HCT116 (cell line): Measurements from ENCODE around the gene GLP2R. TPM values are rescaled to one million over a fixed set of nuclear protein-coding genes. Genes with fewer than 3 reads are reported as not detected.

Source experiments
- ATAC-seq: fragments of 200-7000 bp; cut with Tn5 transposase; 2 replicates; pipeline ENCODE4 v1.9.1; 2020; ENCODE audit warnings: mild to moderate bottlenecking, moderate library complexity
- BruUV-seq: library from RNA; stranded (reverse); fragments of 400-500 nt; replicated peaks from 2 replicates; lab custom pipeline; 2021; lab: Mats Ljungman, UMichigan
- CTCF ChIA-PET: fragments of 300-600 bp; sonication (Branson Sonifier 250); formaldehyde crosslinking; loops from one replicate; lab custom pipeline; 2021; ENCODE audit warnings: antibody characterized with exemption; lab: Charles Lee
- POLR2A ChIA-PET: fragments of 300-600, 350-600 bp; sonication (Branson Sonifier 250); formaldehyde crosslinking; loops from one replicate; lab custom pipeline; 2021; ENCODE audit warnings: antibody characterized with exemption; lab: Charles Lee
- RAD21 ChIA-PET, 2 experiments: fragments of 300-600 bp; sonication (Branson Sonifier 250); formaldehyde crosslinking; loops; one replicate each; lab custom pipeline; 2023; ENCODE audit warnings: low total read pairs in 2 of 2; ENCODE audit not compliant: uncharacterized antibody in 2 of 2, unreplicated experiment in 2 of 2, low non-redundant PET in 1 of 2; lab: Charles Lee
- DNase-seq: peaks from one replicate; pipeline ENCODE4 v3.0.0-alpha.2; 2010; ENCODE audit warnings: low read depth, low spot score
- H2AFZ ChIP-seq: fragments of 200-600 bp; shearing (Covaris generic), sonication (generic); 2 replicates; pipeline ENCODE4 v1.6.1; 2017; ENCODE audit warnings: low read depth, mixed run types, mixed read lengths, antibody characterized with exemption, low read length; ENCODE audit not compliant: poor library complexity, severe bottlenecking
- H3K27ac ChIP-seq: 2 replicates; pipeline ENCODE4 v1.5.1; 2012; ENCODE audit warnings: low read depth, low read length
- H3K27me3 ChIP-seq: fragments of 200-600 bp; sonication (generic); 2 replicates; pipeline ENCODE4 v1.6.1; 2016; ENCODE audit warnings: mixed run types, low read length, mixed read lengths; ENCODE audit not compliant: insufficient read depth
- H3K36me3 ChIP-seq, 2 experiments: fragments of 200-500 bp in 1 of 2; fragments of 200-600 bp in 1 of 2; sonication (Bioruptor generic) in 1 of 2; sonication (generic) in 1 of 2; 2 replicates each; pipeline versions ENCODE4 v1.5.1 to v1.6.1; 2014 to 2016; ENCODE audit warnings: low read length in 2 of 2, inconsistent platforms in 1 of 2, mixed read lengths in 1 of 2, mixed run types in 1 of 2; ENCODE audit not compliant: insufficient read depth in 2 of 2, control insufficient read depth in 1 of 2
- H3K4me1 ChIP-seq, 2 experiments: fragments of 200-600 bp in 1 of 2; sonication (generic) in 1 of 2; 2 replicates each; pipeline versions ENCODE4 v1.5.1 to v1.6.1; 2012 to 2017; ENCODE audit warnings: low read length in 2 of 2, inconsistent platforms in 1 of 2, mild to moderate bottlenecking in 1 of 2, mixed read lengths in 1 of 2, mixed run types in 1 of 2, moderate library complexity in 1 of 2; ENCODE audit not compliant: insufficient read depth in 2 of 2, control insufficient read depth in 1 of 2
- H3K4me2 ChIP-seq: fragments of 200-600 bp; sonication (generic); 2 replicates; pipeline ENCODE4 v1.6.1; 2017; ENCODE audit warnings: mixed run types, low read length, mixed read lengths
- H3K4me3 ChIP-seq, 2 experiments: fragments of 200-600 bp in 1 of 2; sonication (generic) in 1 of 2; replicated peaks in 1 of 2; 2 replicates each; pipeline ENCODE4 v1.5.1; 2011 to 2016; ENCODE audit warnings: low read length in 2 of 2, control low read depth in 1 of 2, low read depth in 1 of 2, mild to moderate bottlenecking in 1 of 2, mixed read lengths in 1 of 2, mixed run types in 1 of 2
- H3K79me2 ChIP-seq: fragments of 200-600 bp; sonication (generic); 2 replicates; pipeline ENCODE4 v1.6.1; 2017; ENCODE audit warnings: mild to moderate bottlenecking, mixed run types, low read length, moderate library complexity, mixed read lengths; ENCODE audit not compliant: insufficient read depth
- H3K9ac ChIP-seq: fragments of 200-600 bp; sonication (generic); 2 replicates; pipeline ENCODE4 v1.6.1; 2016; ENCODE audit warnings: low read length, mixed read lengths
- H3K9me2 ChIP-seq: fragments of 200-600 bp; sonication (generic), shearing (Covaris generic); 2 replicates; pipeline ENCODE4 v1.6.1; 2017; ENCODE audit warnings: mixed run types, mild to moderate bottlenecking, moderate library complexity; ENCODE audit not compliant: insufficient read depth
- H3K9me3 ChIP-seq, 2 experiments: fragments of 200-500 bp in 1 of 2; fragments of 200-600 bp in 1 of 2; sonication (Bioruptor generic) in 1 of 2; sonication (generic) in 1 of 2; 2 replicates each; pipeline ENCODE4 v1.6.1; 2014 to 2017; ENCODE audit warnings: low read length in 2 of 2, mixed read lengths in 2 of 2, inconsistent platforms in 1 of 2, low read depth in 1 of 2, mild to moderate bottlenecking in 1 of 2, mixed run types in 1 of 2, moderate library complexity in 1 of 2; ENCODE audit not compliant: control insufficient read depth in 1 of 2, insufficient read depth in 1 of 2
- H4K20me1 ChIP-seq: fragments of 200-600 bp; sonication (generic), shearing (Covaris generic); 2 replicates; pipeline ENCODE4 v1.6.1; 2017; ENCODE audit warnings: mixed run types, mild to moderate bottlenecking, moderate library complexity; ENCODE audit not compliant: insufficient read depth
- CBX3 ChIP-seq: IDR thresholded peaks from 2 replicates; pipeline ENCODE4 v1.6.1; 2012; ENCODE audit warnings: low read depth
- FOSL1 ChIP-seq: IDR thresholded peaks from 2 replicates; pipeline ENCODE4 v1.6.1; 2012; ENCODE audit warnings: low read depth
- RAD21 ChIP-seq: IDR thresholded peaks from 2 replicates; pipeline ENCODE4 v1.6.1; 2012; ENCODE audit warnings: low read depth, mild to moderate bottlenecking
- SIN3A ChIP-seq: IDR thresholded peaks from 2 replicates; pipeline ENCODE4 v1.6.1; 2012; ENCODE audit warnings: low read depth
- SP1 ChIP-seq: IDR thresholded peaks from 2 replicates; pipeline ENCODE4 v1.6.1; 2012; ENCODE audit warnings: low read depth
- ZFX ChIP-seq: fragments of 450-650 bp; IDR thresholded peaks from 2 replicates; pipeline ENCODE4 v1.6.1; 2017
- intact Hi-C: fragments of 100-400 bp; cut with micrococcal nuclease; formaldehyde crosslinking; loops from 2 replicates; pipeline ENCODE4 v1.10.0; 2022
- total RNA-seq: library from RNA; stranded (reverse); gene quantifications from one replicate; pipeline ENCODE4 v1.2.1, GENCODE V29; 2021; ENCODE audit not compliant: unreplicated experiment
- TF ChIP-seq, protein P1 (sequence below): IDR thresholded peaks from 2 replicates; pipeline ENCODE4 v1.6.1; 2012
- TF ChIP-seq, protein P2 (sequence below): IDR thresholded peaks from 2 replicates; pipeline ENCODE4 v1.6.1; 2011; ENCODE audit warnings: mild to moderate bottlenecking, low read length, moderate library complexity; ENCODE audit not compliant: insufficient replicate concordance; ENCODE audit errors: extremely low read depth
- TF ChIP-seq, protein P3 (sequence below), 3 experiments: fragments of 200-600 bp in 1 of 3; sonication (generic) in 1 of 3; IDR thresholded peaks in 2 of 3; conservative IDR thresholded peaks in 1 of 3; 2 replicates each; pipeline ENCODE4 v1.5.1; 2012 to 2017; ENCODE audit warnings: low read depth in 2 of 3, low read length in 2 of 3, antibody characterized with exemption in 1 of 3, borderline replicate concordance in 1 of 3, control low read depth in 1 of 3, mild to moderate bottlenecking in 1 of 3, mixed read lengths in 1 of 3, mixed run types in 1 of 3, moderate library complexity in 1 of 3; ENCODE audit not compliant: insufficient read depth in 1 of 3

GLP2R gene
- total RNA-seq, 1 experiment from 2014 or later, result not detected

- TF ChIP-seq, protein P1, sequence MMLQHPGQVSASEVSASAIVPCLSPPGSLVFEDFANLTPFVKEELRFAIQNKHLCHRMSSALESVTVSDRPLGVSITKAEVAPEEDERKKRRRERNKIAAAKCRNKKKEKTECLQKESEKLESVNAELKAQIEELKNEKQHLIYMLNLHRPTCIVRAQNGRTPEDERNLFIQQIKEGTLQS, result no peak
- TF ChIP-seq CBX3 (no peak), SIN3A (no peak), FOSL1 (no peak), ZFX (no peak), RAD21 (no peak)
- TF ChIP-seq, protein P2, sequence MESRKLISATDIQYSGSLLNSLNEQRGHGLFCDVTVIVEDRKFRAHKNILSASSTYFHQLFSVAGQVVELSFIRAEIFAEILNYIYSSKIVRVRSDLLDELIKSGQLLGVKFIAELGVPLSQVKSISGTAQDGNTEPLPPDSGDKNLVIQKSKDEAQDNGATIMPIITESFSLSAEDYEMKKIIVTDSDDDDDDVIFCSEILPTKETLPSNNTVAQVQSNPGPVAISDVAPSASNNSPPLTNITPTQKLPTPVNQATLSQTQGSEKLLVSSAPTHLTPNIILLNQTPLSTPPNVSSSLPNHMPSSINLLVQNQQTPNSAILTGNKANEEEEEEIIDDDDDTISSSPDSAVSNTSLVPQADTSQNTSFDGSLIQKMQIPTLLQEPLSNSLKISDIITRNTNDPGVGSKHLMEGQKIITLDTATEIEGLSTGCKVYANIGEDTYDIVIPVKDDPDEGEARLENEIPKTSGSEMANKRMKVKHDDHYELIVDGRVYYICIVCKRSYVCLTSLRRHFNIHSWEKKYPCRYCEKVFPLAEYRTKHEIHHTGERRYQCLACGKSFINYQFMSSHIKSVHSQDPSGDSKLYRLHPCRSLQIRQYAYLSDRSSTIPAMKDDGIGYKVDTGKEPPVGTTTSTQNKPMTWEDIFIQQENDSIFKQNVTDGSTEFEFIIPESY, result no peak
Measured at GRCh38 chr17:9897372-9897968, 71.7 kb downstream of the GLP2R start (continued).

DNA sequence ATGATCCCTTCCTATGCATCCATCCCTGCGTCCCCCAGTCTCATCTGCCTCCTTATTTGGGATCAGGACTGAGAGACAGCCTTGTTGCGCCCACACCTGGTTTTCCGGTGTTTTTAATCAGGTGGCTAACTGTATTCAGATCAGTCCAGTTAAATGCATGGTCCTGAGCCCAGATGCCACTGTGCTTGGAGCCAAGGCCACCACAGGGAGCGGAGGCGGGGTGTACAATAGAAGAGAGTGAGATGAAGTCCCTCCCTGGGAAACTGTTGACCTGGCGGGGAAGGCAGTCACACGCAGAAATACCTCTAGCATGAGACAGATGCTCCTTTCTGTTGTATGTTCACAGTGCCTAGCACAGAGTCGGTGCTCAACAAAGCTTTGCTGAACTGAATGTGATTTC is 73.1 kb downstream of the GLP2R start:
- Histone ChIP-seq H3K27ac (no peak overlapping the region), H3K79me2 (no peaks in the 10 kb centered on the region), H4K20me1 (no peaks in the 10 kb centered on the region), H3K36me3 (no peaks in the 10 kb centered on the region), H3K4me1 (peaks cover 4 to 7% of the 10 kb centered on the region in 2 experiments; a peak in 3 of 4 replicates), H3K4me2 (no peak overlapping the region), H2AFZ (no peak overlapping the region), H3K9me3 (no peaks in the 10 kb centered on the region), H3K4me3 (no peak overlapping the region), H3K9ac (no peak overlapping the region), H3K9me2 (no peaks in the 10 kb centered on the region), H3K27me3 (peaks cover 15% of the 10 kb centered on the region; the same call in 1 of the 2 replicates)
- intact Hi-C loops, result no loop called here
- RAD21 ChIA-PET, result no interaction called here
- TF ChIP-seq, protein P3, sequence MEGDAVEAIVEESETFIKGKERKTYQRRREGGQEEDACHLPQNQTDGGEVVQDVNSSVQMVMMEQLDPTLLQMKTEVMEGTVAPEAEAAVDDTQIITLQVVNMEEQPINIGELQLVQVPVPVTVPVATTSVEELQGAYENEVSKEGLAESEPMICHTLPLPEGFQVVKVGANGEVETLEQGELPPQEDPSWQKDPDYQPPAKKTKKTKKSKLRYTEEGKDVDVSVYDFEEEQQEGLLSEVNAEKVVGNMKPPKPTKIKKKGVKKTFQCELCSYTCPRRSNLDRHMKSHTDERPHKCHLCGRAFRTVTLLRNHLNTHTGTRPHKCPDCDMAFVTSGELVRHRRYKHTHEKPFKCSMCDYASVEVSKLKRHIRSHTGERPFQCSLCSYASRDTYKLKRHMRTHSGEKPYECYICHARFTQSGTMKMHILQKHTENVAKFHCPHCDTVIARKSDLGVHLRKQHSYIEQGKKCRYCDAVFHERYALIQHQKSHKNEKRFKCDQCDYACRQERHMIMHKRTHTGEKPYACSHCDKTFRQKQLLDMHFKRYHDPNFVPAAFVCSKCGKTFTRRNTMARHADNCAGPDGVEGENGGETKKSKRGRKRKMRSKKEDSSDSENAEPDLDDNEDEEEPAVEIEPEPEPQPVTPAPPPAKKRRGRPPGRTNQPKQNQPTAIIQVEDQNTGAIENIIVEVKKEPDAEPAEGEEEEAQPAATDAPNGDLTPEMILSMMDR (IDR thresholded peaks at IDR 0.05 in 2 of 3, conservative IDR thresholded peaks at IDR 0.05 in 1 of 3; ENCODE audit: borderline replicate concordance in 1 of 3, insufficient read depth in 1 of 3, low read depth in 2 of 3, low read length in 2 of 3), result no peak
- TF ChIP-seq SP1, result no peak
- no TSS peak for BruUV-seq
- CTCF ChIA-PET, result no interaction called here
- ATAC-seq (no peak), DNase-seq (no peak)
- POLR2A ChIA-PET, result no interaction called here
